ENCODE data around the gene SSX2IP.
A peak's percentile ranks its signal among the peaks of the same experiment; 100 is the strongest.
"Not testable (repeated sequence)": the region's sequence is repeated elsewhere in the genome, so short reads cannot be mapped to it uniquely, and the experiment has no call there.

The SSX2IP gene

DNA sequence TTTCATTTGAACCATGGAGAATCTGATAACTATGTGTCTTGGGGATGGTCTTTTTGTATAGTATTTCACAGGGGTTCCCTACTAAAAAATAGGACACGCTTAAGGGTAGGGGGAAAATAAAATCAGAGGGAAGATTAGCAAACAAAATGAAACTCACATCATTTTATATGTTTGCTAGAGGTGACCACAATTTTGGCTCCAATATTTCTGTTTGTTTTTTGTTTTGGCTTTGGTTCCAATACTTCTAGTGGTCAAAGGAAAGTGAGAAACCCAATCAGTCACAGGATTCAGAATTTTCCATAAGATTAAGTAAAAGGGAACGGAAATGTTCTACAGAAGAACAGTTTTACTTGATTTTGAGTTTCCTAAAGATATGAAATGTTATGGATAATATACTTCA lies 42.3 kb upstream of the SSX2IP start:
- TF ChIP-seq CTCF (IDR thresholded peaks at IDR 0.05; ENCODE audit: low read depth, low read length, missing control alignments), result no peak
- H3K4me3 ChIP-seq (ENCODE audit: low read depth, low read length), result no peak overlapping the region
- DNase-seq (ENCODE audit: low read depth), result no peak
- in situ Hi-C loops (cut with HindIII; ENCODE audit: low sequenced_read_pairs), result no loop called here

GRCh38 chr1:84731519-84731918 lies 41.3 kb upstream of the SSX2IP start:
- no peak for DNase-seq (ENCODE audit: low read depth)
- in situ Hi-C loops (cut with HindIII; ENCODE audit: low sequenced_read_pairs), result no loop called here
- no peak for TF ChIP-seq CTCF (IDR thresholded peaks at IDR 0.05; ENCODE audit: low read depth, low read length, missing control alignments)
- no peak overlapping the region for H3K4me3 ChIP-seq (ENCODE audit: low read depth, low read length)

DNA sequence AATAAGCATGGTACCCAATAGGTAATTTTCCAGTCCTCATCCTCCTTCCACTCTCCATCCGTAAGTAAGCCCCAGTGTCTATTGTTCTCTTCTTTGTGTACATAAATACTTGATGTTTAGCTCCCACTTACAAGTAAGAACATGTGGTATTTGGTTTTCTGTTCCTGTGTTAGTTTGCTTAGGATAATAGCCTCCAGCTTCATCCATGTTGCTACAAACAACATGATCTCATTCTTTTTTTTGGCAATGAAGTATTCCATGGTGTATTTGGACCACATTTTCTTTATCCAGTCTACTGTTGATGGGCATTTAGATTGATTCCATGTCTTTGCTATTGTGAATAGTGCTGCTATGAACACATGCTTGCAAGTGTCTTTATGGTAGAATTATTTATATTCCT lies 37.5 kb upstream of the SSX2IP start:
- H3K4me3 ChIP-seq (ENCODE audit: low read depth, low read length); in situ Hi-C loops (cut with HindIII; ENCODE audit: low sequenced_read_pairs); DNase-seq (ENCODE audit: low read depth): not testable (repeated sequence)

DNA sequence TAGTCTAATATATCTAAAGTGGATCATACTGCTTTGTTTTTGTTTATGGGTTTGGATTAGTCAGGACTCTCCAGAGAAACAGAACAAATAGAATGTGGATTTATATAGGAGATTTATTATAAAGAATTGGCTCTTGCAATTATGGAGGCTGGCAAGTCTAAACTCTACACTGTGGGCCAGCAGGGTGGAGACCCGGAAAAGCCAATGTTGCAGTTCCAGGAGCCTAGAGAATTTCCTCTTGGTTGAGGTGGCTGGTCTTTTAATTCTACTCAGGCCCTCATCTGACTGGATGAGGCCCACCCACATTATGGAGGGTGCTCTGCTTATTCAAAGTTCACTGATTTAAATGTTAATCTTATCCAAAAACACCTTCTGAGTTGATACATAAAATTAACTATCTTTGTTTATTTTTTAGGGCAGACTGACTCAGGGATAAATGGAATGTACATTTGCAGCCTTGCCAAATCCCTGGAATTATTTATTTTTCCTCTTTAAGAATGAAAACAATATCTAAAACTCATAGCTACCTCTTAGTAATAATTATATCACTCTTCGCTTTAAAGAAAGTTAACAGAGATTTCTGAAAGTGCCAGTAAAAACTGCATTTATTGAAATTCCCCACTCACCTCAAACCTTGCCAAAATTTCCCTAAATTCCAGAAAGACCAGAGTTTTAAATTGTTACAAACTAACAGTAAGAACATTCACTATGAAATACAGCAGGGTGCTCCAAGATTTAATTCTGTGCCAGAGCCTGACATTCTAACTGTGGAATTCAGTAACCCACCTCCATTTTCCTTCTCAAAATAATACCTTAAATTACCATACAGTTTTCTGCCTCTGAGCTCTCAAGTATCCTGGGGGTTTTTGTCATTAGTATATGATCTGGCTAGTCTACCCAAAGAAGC lies 36.6 kb upstream of the SSX2IP start:
- no peak for TF ChIP-seq CTCF (IDR thresholded peaks at IDR 0.05; ENCODE audit: low read depth, low read length, missing control alignments)
- peak; percentile 11 for DNase-seq (ENCODE audit: low read depth)
- H3K4me3 ChIP-seq (ENCODE audit: low read depth, low read length), result no peak overlapping the region
- in situ Hi-C loops (cut with HindIII; ENCODE audit: low sequenced_read_pairs), result no loop called here

- TF ChIP-seq CTCF (IDR thresholded peaks at IDR 0.05; ENCODE audit: low read depth, low read length, missing control alignments), result peak; percentile 8
- H3K4me3 ChIP-seq (ENCODE audit: low read depth, low read length), result no peak overlapping the region
- in situ Hi-C loops (cut with HindIII; ENCODE audit: low sequenced_read_pairs), result no loop called here
- DNase-seq (ENCODE audit: low read depth), result no peak
Measured at GRCh38 chr1:84724128-84724860, 34.0 kb upstream of the SSX2IP start.

- no peak overlapping the region for H3K4me3 ChIP-seq (ENCODE audit: low read depth, low read length)
- in situ Hi-C loops (cut with HindIII; ENCODE audit: low sequenced_read_pairs), result no loop called here
- TF ChIP-seq CTCF (IDR thresholded peaks at IDR 0.05; ENCODE audit: low read depth, low read length, missing control alignments), result no peak
- no peak for DNase-seq (ENCODE audit: low read depth)
Measured at GRCh38 chr1:84722794-84723193, 32.5 kb upstream of the SSX2IP start.

- in situ Hi-C loops (cut with HindIII; ENCODE audit: low sequenced_read_pairs); DNase-seq (ENCODE audit: low read depth); H3K4me3 ChIP-seq (ENCODE audit: low read depth, low read length): not testable (repeated sequence)
Measured at GRCh38 chr1:84721872-84722271, 31.6 kb upstream of the SSX2IP start.
